GM19463 (cell line): ENCODE measurements around the gene KDM4D.
"Not testable (repeated sequence)": the region's sequence is repeated elsewhere in the genome, so short reads cannot be mapped to it uniquely, and the experiment has no call there.

ENCODE experiments used
- ATAC-seq: cut with Tn5 transposase; IDR thresholded peaks from one replicate; pipeline ENCODE4 v1.9.1; 2021; ENCODE audit warnings: mild to moderate bottlenecking, moderate library complexity; ENCODE audit not compliant: unreplicated experiment

KDM4D gene

DNA sequence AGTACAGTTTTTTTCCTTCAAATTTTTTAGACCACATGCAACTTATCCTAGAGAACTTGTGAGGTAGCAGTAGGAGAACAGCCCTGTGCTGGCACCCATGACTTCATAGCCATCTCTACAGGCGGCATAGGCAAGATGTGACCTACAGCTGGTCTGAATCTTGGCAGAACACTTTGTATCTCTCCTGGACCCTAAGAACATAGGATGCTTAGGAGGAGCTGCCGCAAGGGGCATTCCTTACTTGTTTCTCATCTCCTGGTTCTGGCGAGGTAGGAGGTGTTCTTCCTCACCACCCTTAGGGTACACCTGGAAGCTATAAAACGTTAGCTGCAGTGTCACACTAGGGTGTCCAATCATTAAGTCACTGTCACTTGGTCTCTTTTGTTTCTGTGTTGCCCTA is 16.5 kb upstream of the KDM4D start:
- ATAC-seq: no peak

DNA sequence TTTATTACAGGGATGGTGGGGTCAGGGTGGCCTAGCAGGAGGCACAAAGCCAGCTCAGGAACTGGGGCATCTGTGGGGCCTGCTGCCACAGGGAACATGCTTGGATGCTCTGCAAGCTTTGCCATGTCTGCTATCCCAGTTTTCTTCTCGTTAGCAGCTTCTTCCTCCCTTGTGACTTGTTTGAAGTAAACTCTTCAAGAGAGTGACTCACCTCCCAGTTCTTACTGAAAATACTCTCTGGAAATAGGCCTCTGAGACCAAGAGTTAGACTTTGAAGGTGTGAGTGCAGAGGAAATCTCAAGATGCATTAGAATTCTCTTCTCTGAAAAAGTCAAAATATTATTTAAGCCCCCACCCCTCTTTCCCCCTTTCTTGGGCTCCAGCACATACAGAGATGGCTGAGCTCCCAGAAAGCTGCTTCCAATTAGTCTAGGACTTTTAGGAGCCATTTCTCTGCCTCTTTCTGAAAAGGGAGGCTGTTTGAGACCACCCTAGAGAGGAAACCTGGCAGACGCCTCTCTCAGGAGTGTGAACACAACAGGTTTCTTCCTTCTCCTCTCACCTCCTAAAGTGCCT is 15.3 kb upstream of the KDM4D start:
- no peak for ATAC-seq

DNA sequence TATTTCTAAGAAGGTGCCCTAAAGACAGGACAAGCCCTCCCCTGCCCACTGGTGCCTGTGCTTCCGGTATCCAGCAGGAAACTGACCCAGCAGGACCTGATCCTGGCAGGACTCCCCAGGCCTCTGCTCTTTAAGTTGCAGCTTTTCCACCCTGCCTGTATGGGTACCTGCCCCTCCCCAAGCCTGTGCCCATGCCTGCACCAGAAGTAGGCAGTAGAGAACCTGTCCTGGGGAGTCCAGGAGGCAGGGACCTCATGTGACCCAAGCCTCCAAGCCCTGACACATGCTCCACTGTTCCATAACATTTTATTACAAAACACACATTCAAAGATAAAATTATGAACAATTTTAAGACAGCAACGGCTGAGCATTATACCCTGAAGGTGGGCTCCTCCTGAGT is 14.3 kb upstream of the KDM4D start:
- no peak for ATAC-seq

DNA sequence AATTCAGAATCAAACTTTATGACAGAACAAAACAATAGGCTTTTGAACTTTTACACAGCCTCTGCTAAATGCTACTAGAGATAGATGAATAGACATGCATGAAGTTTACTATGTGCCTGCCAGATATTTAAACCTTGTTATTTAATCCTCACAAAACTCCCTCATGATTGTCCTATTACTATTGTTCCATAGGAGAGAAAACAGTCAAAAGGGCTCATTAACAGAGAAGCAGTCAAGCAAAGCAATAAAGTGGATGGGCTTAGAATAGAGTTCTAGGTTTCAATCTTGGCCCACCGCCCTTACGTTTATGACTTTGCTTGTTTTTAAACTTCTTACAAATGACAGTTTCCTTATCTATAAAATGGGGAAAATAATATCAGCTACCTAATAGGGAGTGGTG is 13.0 kb upstream of the KDM4D start:
- ATAC-seq: no peak

DNA sequence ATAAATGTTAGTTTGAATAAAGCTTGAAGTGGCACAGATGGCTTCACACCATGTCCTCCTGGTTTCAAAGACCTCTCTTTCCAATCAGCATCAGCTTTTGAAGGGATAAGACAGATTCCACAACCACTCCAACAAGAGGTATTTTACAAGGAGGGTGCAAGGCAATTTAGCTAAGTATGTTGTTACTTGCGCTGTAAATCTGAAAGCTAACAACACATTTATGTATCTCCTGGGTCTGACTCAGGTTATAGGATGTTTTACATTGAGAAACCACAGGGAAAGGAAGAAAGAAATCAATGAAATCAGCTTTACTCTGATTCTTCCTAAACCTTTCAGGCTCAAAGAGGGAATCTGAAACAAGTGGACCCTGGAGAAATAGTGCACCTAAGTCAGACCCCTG is 12.3 kb upstream of the KDM4D start:
- no peak for ATAC-seq

DNA sequence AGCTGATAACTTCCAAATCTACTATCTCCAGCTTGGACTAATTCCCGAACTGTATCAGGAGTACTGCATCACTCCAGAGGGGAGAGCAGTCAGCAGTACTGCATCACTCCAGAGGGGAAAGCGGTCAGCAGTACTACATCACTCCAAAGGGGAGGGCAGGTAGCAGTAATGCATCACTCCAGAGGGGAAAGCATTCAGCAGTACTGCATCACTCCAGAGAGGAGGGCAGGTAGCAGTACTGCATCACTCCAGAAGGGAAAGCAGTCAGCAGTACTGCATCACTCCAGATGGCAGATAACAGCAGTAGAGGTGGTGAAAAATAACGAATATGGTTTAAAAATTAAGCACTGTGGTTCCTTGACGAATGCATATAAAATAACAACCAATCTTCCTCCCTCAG is 8.6 kb upstream of the KDM4D start:
- no peak for ATAC-seq

DNA sequence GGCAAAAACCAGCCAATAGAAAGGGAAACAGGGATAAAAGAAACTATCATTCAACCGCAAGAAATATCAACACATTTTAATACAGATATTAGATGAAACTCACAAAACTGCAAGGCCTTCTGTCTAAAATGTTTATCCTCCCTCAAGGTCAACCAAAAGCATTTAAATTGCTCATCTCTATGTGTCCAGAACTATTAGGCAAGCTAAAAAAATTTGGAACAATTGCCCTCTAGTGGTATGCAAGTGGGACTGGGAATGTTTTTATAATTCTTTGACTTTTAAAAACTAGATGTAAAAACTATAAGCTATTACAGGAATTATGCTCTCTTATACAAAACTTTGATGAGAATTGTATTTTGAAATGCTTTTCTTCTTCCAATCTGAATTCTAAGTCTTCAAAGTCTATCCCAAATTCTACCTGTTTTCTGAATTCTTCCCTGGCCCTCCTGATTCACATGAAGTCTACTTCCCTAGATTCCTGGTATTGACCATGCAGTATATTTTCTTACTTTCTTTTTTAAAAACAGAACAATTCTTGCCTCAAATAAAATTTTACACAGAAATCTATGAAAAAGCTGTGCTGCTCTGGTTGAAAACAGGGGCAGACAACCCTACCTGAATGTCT is 5.1 kb upstream of the KDM4D start:
- no peak for ATAC-seq

DNA sequence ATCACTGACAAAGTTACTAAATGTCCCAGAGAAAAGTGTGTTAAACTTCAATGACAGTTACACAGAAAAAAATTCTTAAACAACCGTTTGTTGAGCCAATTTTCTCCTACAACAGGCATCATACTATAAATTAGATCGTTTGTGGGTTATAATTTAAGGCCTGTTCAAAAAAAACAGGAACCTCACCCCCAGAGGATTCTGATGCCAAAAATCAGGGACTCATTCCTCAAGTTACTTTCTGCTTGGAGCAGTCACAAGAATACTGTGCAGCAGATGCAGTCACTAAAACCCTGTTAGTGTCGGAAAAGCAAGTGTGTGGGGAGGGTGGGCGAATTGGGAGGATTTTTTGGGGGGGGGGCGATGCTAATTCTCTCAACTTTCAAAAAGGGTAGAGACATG is 810 bp upstream of the KDM4D start:
- ATAC-seq: no peak

DNA sequence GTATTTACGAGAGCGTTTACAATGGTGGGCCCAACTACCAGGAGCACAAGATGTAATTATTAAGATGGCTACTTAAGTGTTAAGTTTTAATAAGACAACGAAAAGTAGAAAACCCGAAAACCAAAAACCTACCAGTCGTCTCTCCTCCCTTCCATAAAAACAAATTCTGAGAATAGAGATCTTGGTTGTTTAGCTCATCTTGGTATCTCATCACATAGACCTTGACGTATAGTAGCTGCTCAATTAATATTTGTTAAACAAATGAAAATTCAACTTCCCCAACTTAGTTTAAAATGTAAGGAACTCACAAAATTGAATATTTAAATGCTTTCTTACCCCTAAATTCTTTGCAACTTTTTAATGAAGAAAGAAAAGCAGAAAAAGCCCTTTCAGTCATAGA is 669 bp downstream of the KDM4D start:
- no peak for ATAC-seq

DNA sequence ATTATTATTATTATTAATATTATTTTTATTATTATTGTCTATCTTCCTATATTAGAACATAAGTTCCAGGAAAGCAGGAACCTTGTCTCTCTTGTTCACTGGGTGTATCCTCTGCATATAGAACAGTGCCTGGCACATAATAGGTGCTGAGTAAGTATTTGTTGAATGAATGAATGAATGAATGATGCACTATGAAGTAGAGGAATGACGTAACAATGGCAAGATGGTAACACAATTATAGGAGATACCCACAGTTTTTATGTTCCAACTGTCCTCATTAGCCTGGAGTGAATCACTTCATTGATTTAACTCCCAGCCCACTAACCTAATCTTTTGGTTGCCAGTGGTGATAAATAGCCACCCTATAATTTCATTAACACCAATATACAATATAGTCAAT is 2.1 kb downstream of the KDM4D start:
- ATAC-seq: no peak

DNA sequence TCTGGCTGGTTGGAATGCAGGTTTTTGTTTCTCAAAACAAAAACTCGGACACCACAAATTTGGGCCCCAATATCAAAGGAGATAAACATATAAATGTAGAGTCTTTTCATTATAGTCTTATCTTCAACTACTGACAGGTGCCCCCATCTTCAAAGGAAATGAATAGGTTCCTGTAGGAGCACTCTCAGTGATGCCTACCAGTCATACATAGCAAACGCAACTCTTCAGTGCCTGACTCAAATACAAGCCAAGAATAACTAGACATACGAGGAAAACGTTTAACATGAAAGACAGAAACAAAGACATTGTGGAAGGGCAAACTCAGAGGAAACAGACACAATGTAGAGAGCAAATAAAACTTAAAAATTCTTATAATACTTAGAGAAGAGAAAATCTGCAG is 13.9 kb downstream of the KDM4D start:
- ATAC-seq: no peak

DNA sequence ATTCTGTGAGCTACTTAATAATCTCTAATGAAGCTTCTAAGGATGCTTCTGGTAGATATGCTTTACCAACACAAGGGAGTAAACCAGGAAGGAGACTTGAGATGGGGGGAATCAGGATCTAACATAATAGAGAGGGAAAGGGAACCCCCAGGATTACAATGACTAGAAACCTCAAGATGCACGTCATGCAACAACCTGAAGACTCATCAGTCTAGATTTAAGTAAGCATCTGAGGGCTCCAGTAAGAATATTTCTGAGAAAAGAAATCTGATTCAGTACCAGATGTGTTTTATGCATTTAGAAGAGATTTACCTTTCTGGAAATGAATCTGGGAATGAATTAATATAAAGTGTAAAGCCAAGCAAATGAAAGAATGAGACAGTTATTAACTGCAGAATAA is 15.2 kb downstream of the KDM4D start:
- no peak for ATAC-seq

DNA sequence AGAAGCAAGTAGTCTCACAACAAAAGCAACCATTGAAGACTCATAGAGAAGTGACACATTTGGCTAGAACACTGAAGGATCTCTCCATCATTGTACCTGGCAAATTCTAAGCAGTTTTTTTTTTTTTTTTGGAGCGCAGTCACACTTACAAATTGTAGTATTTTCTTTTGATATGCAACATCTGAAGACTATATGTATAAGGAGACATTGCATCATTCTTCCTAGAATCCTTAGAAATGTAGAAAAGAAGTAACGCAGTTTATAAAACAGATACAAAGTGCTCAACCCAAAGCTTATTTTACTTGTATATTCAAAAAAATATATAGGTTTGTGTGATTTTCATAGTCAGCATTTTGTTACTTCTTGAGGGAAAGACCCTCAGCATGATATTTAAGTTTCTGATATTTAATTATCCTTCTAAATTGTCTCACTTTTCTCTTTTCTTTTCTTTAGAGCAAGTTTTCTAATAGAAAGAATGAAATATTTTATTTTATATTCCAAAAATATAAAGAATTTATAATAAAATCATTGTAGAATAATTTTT is 20.0 kb downstream of the KDM4D start:
- ATAC-seq: no peak

DNA sequence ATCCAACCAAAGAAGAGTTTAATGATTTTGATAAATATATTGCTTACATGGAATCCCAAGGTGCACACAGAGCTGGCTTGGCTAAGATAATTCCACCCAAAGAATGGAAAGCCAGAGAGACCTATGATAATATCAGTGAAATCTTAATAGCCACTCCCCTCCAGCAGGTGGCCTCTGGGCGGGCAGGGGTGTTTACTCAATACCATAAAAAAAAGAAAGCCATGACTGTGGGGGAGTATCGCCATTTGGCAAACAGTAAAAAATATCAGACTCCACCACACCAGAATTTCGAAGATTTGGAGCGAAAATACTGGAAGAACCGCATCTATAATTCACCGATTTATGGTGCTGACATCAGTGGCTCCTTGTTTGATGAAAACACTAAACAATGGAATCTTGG is 23.9 kb downstream of the KDM4D start:
- ATAC-seq: no peak

DNA sequence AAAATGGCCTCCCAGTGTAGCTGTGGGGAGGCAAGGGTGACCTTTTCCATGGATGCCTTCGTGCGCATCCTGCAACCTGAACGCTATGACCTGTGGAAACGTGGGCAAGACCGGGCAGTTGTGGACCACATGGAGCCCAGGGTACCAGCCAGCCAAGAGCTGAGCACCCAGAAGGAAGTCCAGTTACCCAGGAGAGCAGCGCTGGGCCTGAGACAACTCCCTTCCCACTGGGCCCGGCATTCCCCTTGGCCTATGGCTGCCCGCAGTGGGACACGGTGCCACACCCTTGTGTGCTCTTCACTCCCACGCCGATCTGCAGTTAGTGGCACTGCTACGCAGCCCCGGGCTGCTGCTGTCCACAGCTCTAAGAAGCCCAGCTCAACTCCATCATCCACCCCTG is 24.8 kb downstream of the KDM4D start:
- ATAC-seq: no peak

DNA sequence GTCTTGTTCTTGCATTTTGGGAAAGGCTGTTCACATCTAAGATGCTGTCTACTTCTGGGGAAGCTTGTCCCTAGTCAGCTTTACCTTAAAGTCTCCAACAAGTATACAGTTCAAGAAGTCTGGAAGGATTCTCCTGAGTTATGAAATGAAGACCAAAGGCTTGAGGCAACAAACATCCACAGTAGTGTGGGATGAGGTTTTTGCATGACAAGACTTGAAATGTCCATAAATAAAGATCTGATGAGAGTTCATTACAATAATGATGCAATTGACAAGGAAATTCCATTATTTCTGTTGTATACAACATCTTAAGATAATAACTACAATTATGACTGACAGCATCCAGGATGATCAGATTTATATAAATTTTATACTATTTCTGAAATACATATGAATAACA is 30.2 kb downstream of the KDM4D start:
- no peak for ATAC-seq

DNA sequence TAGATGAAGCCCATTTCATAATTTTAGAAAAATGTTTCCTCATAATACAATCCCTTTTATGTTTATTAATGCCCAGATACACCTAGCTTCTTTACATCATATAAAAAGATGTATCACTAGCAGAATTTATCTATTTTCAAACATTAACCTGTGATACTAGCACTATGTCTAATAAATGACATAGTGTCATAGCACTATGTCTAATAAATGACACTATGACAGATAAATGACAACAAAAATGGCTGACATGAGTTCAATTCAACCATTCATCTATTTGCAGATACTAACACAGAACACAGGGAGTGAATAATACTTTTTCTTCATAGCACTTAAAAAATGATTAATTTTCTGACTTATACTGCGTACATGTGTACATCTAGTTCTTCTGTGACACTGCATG is 32.1 kb downstream of the KDM4D start:
- ATAC-seq: no peak

DNA sequence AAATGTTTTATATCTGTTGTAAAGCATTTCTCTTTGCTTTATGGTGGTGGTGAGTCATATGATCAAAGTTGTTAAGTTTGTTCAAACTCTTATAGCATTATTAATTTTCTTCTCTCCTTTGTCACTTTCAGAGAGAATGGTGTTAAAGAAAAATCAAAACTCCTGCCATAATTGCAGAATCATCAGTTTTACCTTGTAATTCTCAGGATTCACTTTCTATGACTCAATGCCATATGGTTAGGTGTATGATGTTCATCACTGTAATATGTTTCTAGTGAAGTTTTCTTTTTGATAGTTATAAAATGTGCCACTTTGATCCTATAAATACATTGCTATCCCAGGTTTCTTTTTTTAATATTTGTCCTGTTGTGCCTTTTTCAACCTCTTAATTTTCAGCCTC is 37.9 kb downstream of the KDM4D start:
- ATAC-seq: no peak

DNA sequence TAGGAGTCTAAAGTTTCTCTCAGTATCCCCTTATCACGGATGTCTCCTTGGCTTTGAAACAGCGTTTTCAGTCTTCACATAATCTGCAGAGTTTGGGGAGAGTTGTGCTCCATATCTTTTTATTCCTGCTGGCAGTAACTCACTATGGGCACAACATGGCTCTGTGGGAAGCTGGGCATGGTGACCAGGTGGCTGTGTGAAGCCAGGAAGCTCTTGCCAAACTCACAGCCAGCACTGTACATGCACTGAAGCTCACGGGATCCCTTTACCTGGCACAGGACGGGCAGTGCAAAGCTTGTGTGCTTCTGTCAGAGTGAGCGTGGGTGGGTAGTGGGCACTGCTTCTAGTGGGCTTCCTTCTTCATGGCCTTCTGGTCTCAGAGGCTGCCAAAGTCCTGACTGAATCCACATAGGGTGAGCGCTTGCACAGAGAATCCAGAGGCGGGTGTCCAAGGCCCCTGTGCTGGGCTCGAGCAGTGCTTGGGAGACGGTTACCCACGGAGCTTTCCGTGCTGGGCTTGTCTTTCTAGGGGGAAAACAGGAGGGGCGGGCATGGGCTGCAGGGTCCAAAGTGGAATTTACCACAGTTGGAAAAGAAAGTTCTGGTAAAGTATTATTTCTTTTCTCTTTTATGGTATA is 40.8 kb downstream of the KDM4D start:
- ATAC-seq: no peak

DNA sequence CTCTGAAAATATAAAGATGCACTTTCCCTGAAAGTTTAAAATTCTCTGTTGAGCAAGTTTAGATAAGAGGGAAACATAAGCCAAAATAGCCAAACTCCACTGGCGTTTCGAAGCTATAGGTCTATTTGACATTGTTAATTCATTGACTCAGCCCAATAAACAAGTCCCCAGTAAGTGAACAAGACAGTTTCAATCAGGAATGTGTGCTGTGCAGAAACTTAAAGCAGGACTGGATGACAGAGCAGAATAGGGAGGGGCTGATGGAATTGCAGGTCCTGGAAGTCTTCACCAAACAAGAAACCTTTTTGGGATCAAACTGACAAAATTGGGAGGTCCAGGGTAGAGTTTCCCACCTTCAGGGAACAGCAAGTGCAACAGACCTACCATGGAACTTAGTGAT is 42.6 kb downstream of the KDM4D start:
- ATAC-seq: no peak

DNA sequence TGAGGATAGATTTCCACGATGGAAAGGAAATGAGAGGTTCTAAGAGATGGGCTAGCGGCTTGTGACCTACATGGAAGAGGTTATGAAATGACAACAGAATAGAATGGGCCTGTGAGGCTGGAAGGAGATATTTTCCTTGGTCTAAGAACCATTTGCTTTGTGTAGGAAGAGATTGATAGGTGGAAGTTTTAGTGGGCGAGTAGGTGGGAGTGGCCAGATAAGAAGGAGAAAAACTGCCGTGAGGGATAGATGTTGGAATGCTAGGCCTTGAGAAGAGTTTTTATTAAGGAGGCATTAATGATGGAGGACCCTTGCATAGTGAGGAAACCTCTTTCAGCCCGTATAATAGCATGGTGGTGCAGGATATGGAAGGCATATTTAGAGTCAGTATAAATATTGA is 48.0 kb downstream of the KDM4D start:
- not testable (repeated sequence) for ATAC-seq

DNA sequence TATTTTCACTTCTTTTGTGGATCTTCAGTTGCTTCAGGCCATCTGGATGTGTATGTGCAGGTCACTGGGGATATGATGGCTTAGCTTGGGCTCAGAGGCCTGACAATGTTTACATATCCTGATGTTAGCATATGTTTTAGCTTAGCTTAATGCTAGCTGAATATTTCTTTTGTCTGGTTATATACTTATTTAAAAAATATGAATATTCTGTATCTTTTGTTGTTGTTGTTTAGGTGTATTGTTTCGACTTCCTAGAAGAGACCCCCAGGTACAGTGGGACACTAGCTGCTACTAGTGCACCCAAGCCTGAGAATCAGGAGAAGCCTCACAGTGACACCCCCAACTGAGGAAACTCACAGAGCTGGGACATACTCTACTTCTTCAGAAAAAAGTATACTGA is 51.4 kb downstream of the KDM4D start, which contains the start of gene KDM4E:
Gene KDM4E, plus strand, starts transcription at position 301 of the 400 bp plus-strand sequence. CDS start 300 bp downstream, outside the sequence.
- no peak for ATAC-seq
